Naive thymus-derived CD4-positive, alpha-beta T cell (primary cell): ENCODE measurements around the gene CLIC5. TPM values are rescaled to one million over a fixed set of nuclear protein-coding genes. Genes with fewer than 3 reads are reported as not detected.
A peak's percentile ranks its signal among the peaks of the same experiment; 100 is the strongest.

Experiments
- ATAC-seq: fragments of 150-1000 bp; cut with Tn5 transposase; 2 replicates; pipeline ENCODE4 v1.10.0; 2021; ENCODE audit warnings: mild to moderate bottlenecking, moderate library complexity
- CTCF ChIA-PET: fragments of 350-600 bp; sonication (Branson Sonifier 250); formaldehyde crosslinking; loops from one replicate; lab custom pipeline; 2021; ENCODE audit warnings: antibody characterized with exemption; lab: Charles Lee
- POLR2A ChIA-PET: fragments of 350-600 bp; sonication (Branson Sonifier 250); formaldehyde crosslinking; loops from one replicate; lab custom pipeline; 2021; ENCODE audit warnings: antibody characterized with exemption, inconsistent platforms; lab: Charles Lee
- DNase-seq, 9 donors: peaks; one replicate each; pipeline versions ENCODE4 v3.0.0 to v3.0.0-alpha.2; 2020 to 2022; ENCODE audit warnings: mixed read lengths in 1 of 9
- H3K27ac ChIP-seq: one replicate; pipeline ENCODE4 v1.7.0; 2013; ENCODE audit warnings: mild to moderate bottlenecking, low read depth, low read length, moderate library complexity
- H3K27me3 ChIP-seq, 2 donors: one replicate each; pipeline ENCODE4 v1.7.0; 2013; ENCODE audit warnings: low read length in 2 of 2, mild to moderate bottlenecking in 2 of 2, moderate library complexity in 2 of 2; ENCODE audit not compliant: control insufficient read depth in 2 of 2, insufficient read depth in 2 of 2
- H3K36me3 ChIP-seq, 3 experiments: 1 replicate in 2 of 3; 2 replicates in 1 of 3; pipeline ENCODE4 v1.7.0; 2013; ENCODE audit warnings: low read length in 3 of 3, mild to moderate bottlenecking in 3 of 3, moderate library complexity in 1 of 3; ENCODE audit not compliant: insufficient read depth in 3 of 3, control insufficient read depth in 2 of 3
- H3K4me1 ChIP-seq, 2 donors: one replicate each; pipeline ENCODE4 v1.7.0; 2013; ENCODE audit warnings: low read length in 2 of 2, mild to moderate bottlenecking in 2 of 2, moderate library complexity in 1 of 2; ENCODE audit not compliant: control insufficient read depth in 2 of 2, insufficient read depth in 2 of 2
- H3K4me3 ChIP-seq: 2 replicates; pipeline ENCODE4 v1.7.0; 2013; ENCODE audit warnings: mild to moderate bottlenecking, low read length
- H3K9me3 ChIP-seq, 3 experiments: 1 replicate in 2 of 3; 2 replicates in 1 of 3; pipeline ENCODE4 v1.7.0; 2013; ENCODE audit warnings: low read length in 3 of 3; ENCODE audit not compliant: control insufficient read depth in 2 of 3
- H3K27ac Mint-ChIP-seq, 9 donors: one replicate each; pipeline ENCODE4 v1.8.0; 2020 to 2022; ENCODE audit warnings: mixed read lengths in 9 of 9, mild to moderate bottlenecking in 8 of 9, moderate library complexity in 5 of 9, inconsistent platforms in 2 of 9
- H3K27me3 Mint-ChIP-seq, 5 donors: one replicate each; pipeline ENCODE4 v1.8.0; 2021 to 2022; ENCODE audit warnings: mixed read lengths in 5 of 5, mild to moderate bottlenecking in 1 of 5
- H3K36me3 Mint-ChIP-seq, 5 donors: one replicate each; pipeline ENCODE4 v1.8.0; 2020 to 2022; ENCODE audit warnings: mixed read lengths in 5 of 5, mild to moderate bottlenecking in 3 of 5, inconsistent platforms in 1 of 5
- H3K4me1 Mint-ChIP-seq, 7 donors: one replicate each; pipeline ENCODE4 v1.8.0; 2020 to 2022; ENCODE audit warnings: mixed read lengths in 7 of 7, mild to moderate bottlenecking in 3 of 7, inconsistent platforms in 1 of 7
- H3K4me3 Mint-ChIP-seq, 10 donors: one replicate each; pipeline ENCODE4 v1.8.0; 2020 to 2022; ENCODE audit warnings: mild to moderate bottlenecking in 10 of 10, mixed read lengths in 10 of 10, moderate library complexity in 6 of 10, inconsistent platforms in 2 of 10
- H3K9me3 Mint-ChIP-seq, 11 donors: one replicate each; pipeline ENCODE4 v1.8.0; 2020 to 2022; ENCODE audit warnings: mixed read lengths in 11 of 11, mild to moderate bottlenecking in 4 of 11, inconsistent platforms in 1 of 11, moderate library complexity in 1 of 11
- intact Hi-C, 2 donors: fragments of 100-400 bp; cut with micrococcal nuclease; formaldehyde crosslinking; loops; one replicate each; pipeline ENCODE4 v1.15.1; 2023
- polyA plus RNA-seq, 2 donors: library from polyadenylated mRNA; unstranded; fragments of 300-500 nt; fragmentation: Illumina TruSeq; gene quantifications; one replicate each; pipeline ENCODE4 v1.2.3, GENCODE V29; 2021
- total RNA-seq, 6 experiments: library from RNA in 5 of 6; stranded (reverse) in 5 of 6; gene quantifications; 1 replicate in 5 of 6; 2 replicates in 1 of 6; pipeline ENCODE4 v1.2.3 and lab custom pipeline; 2021 to 2026

Gene CLIC5
- total and polyA plus RNA-seq, 7 experiments from 2014 or later: 0.41 to 4.1 (median 2.6) TPM

DNA sequence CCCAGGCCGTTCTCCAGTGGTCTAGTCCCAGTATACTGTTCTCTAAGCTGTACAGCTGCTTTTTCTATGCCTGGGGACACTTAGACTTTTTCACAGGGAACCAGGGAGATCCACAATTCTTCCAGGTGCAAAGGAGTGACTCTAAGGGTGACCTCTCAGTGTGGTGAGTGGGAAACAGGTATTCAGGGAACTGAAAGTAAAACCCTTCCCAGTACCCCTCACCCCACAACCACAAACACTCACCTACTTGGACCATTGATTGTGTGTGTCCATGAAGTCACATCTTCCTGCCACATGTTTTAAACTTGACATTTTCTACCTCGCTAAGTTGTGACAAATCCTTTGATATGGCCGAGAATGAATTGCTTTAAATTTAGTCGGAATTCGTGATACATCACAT, 183.6 kb downstream of the CLIC5 start:
- Histone ChIP-seq H3K4me1 (peaks cover 0 to 5% of the 10 kb centered on the region in 2 donors), H3K27me3 (no peaks in the 10 kb centered on the region), H3K9me3 (no peaks in the 10 kb centered on the region), H3K36me3 (no peaks in the 10 kb centered on the region), H3K27ac (no peak overlapping the region), H3K4me3 (no peak overlapping the region)
- Mint-ChIP-seq H3K27me3 (peaks cover 0 to 7% (median 0%) of the 10 kb centered on the region in 5 donors), H3K4me3 (peak overlapping the region in 3 of 10 donors; percentile 20 to 80 (median 66)), H3K9me3 (no peaks in the 10 kb centered on the region), H3K4me1 (peaks cover 12 to 52% (median 17%) of the 10 kb centered on the region in 7 donors), H3K27ac (peak overlapping the region in 2 of 9 donors; percentile 3 to 84), H3K36me3 (no peaks in the 10 kb centered on the region)
- ChIA-PET POLR2A (no interaction called here), CTCF (interaction anchor here (1.0 kb wide), 1 partner anchor 1201 kb away, joined by 3 read pairs; no protein-coding TSS in a partner anchor)
- intact Hi-C loops: loop anchor here in 1 of 2 donors (5.0 kb wide), 1 partner anchor 90 kb away; no protein-coding TSS in a partner anchor
- no peak for DNase-seq
- ATAC-seq: no peak

Other genes starting within 250 kb of the CLIC5 start
- gene ENPP4, start 114.1 kb upstream of the CLIC5 start, total RNA-seq: 1 to 10 TPM; 3.8 to 9.8 (median 8.2) TPM
- gene ENPP4, start 114.1 kb upstream of the CLIC5 start, polyA plus RNA-seq: 1 to 10 TPM; 3.6 to 4.3 TPM
- gene ENPP5, start 155.1 kb upstream of the CLIC5 start, total RNA-seq: 1 to 10 TPM in 1 of 5 experiments, under 1 TPM in 2, not detected in 2; 0.59 to 1.4 (median 0.92) TPM
- 1 to 10 TPM in 1 of 2 donors, under 1 TPM in 1; 0.50 to 1.7 TPM for gene ENPP5, start 155.1 kb upstream of the CLIC5 start, polyA plus RNA-seq